ENCODE results near the gene DAPK2.

DAPK2 gene

GRCh38 chr15:63943829-63944680 lies 102.2 kb downstream of the DAPK2 start:
- DNase-seq (ENCODE audit: low read depth in 2 of 2): no peak

DNA sequence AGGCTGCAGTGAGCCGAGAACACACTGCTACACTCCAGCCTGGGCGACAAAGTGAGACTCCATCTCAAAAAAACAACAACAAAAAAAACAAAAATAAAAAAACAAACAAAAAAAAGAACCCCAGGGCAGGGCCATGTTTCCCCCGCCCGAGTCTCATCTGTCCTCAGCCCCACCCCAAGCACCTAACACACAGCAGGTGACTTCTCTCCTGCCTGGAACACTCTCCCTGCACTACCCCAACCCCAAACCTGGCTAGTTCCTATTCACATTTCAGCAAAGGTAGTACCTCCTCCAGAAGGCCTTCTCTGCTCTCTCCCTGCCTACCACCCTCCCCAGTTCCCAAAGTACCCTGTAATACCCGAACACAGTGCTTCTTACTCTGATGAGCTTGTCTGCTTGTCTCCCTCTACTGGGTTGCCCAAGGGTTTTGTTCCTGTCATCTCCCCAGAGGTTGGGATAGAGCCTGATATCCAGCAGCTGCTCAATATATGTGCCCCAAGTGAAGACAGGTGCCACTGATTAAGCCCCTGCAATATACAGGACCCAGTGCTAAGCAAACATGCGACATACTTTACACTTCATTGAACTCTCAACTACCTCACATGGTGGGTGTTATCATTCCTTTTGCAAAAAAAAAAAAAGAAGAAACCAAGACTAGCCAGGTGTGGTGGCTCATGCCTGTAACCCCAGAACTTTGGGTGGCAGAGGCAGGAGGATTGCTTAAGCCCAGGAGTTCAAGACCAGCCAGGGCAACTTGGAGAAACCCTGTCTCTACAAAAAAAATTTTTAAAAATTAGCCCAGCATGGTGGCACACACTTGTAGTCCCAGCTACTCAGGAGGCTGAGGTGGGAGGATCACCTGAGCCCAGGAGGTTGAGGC lies 103.6 kb downstream of the DAPK2 start:
- DNase-seq (ENCODE audit: low read depth in 2 of 2): no peak

- DNase-seq (ENCODE audit: low read depth in 2 of 2): no peak
These were observed 104.4 kb downstream of the DAPK2 start for GRCh38 chr15:63941698-63942465.

DNA sequence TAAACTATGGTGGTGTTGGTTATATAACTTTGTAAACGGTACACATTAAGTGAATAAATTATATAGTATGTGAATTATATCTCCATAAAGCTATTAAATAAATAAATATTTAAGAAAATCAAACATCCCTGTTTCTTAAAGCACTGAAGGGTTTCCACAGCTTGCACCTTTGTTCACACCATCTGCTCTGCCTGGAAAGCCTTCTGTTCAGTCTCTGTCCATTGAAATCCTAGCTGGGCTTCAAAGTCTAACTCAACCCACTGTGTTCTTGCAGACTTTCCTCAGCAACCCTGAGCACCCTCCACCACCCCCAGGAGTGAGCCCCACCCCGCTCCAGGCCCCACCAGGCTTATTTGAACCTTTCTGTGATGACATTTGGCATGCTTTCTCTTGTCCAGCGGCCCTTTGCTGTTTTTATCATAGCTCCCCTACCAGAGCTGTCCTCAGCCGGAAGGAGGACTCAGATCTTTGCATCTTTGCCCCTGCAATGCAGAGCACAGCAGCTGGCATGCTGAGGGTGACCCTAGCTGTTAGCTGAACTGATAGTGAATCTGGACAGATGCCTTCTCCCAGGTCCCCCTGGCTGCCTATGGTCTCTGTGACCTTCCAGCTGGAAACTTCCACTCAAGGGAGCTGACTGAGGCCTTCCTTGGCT lies 105.2 kb downstream of the DAPK2 start:
- DNase-seq (ENCODE audit: low read depth in 2 of 2): no peak

- no peak for DNase-seq (ENCODE audit: low read depth in 2 of 2)
These were observed 106.7 kb downstream of the DAPK2 start for GRCh38 chr15:63939531-63940130.

- DNase-seq (ENCODE audit: low read depth in 2 of 2): no peak
These were observed 107.7 kb downstream of the DAPK2 start for GRCh38 chr15:63938486-63939061.

- no peak for DNase-seq (ENCODE audit: low read depth in 2 of 2)
These were observed 112.8 kb downstream of the DAPK2 start for GRCh38 chr15:63933522-63933921.

GRCh38 chr15:63931556-63931955 lies 114.7 kb downstream of the DAPK2 start:
- no peak for DNase-seq (ENCODE audit: low read depth in 2 of 2)

GRCh38 chr15:63930034-63930433 lies 116.3 kb downstream of the DAPK2 start:
- DNase-seq (ENCODE audit: low read depth in 2 of 2): no peak

GRCh38 chr15:63928185-63928842 lies 118.0 kb downstream of the DAPK2 start:
- no peak for DNase-seq (ENCODE audit: low read depth in 2 of 2)

DNA sequence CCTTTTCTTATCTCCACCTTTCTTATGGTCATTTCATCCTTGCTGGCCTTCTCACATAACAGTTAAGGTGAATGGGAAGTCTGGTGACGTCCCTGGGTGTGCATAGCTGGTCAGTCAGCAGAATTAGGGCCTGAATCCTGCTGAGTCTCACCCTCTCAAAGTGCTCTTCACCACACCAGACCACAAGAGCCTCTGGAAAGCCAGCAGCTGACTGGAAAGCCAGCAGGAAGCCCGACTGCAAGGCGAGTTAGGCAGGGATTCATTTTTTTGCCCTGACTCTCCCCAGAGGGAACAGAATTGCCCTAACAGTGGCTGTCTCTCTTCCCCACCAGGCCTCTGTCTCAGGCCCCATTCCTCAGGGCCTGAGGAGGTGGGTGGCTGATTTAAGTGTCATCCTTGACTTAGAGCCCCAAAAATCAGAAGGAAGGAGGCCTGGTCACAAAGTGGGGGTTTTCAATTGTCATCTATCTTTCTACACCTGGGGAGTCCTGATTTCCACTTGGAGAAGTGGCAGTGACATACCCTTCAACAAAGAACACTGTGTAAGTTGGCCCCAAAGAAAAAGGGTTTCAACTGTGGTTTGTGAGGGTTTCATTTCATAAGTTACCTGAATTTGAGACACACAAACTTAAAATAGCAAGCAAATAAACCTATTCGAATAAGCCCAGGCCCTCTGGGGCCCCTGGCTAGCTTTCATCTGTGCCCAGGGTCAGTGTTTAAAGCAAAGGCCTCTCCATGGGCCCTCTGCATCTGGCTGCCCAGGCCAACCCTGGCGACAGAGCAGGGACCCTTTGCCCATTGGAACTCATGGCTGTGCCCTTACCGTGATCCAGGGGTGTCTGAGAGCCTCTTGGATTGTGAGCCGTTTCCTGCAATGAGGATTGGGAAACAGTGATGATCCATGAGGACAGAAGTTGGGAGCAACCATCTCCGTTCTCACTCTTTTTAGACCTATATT lies 122.0 kb downstream of the DAPK2 start:
- no peak for DNase-seq (ENCODE audit: low read depth in 2 of 2)

GRCh38 chr15:63922916-63923315 lies 123.4 kb downstream of the DAPK2 start:
- DNase-seq (ENCODE audit: low read depth in 2 of 2): no peak

DNA sequence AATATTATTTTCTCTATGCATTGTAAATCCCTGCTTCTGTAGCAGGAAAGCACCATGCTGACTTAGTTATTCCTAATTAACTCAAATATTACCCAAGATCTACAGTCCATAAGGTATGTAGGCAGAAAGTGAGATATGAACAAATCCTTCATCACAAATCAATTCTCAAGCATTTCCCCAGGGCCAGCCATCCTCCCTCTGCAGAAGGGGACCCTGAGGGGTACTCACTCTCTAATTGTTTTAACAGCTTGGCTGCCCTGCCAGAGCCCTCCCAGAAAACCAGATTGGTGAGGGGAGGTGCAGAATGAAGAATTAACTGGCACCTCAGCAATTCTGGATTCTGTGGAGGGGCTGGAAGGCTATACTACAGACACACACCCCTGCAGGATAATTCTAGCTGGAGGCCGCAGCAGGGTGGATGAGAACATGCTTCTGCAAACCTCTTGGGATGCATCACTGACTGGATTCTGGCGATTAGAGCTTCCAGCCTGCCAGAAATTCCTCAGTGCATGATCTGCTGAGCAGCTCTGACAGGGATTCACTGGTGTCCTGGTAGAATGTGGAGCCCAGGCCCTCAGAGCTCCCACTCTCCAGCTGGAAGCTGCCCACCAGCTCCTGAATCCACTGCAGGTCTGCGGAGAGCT lies 123.9 kb downstream of the DAPK2 start:
- no peak for DNase-seq (ENCODE audit: low read depth in 2 of 2)

- DNase-seq (ENCODE audit: low read depth in 2 of 2): no peak
These were observed 125.6 kb downstream of the DAPK2 start for GRCh38 chr15:63920504-63921175.

DNA sequence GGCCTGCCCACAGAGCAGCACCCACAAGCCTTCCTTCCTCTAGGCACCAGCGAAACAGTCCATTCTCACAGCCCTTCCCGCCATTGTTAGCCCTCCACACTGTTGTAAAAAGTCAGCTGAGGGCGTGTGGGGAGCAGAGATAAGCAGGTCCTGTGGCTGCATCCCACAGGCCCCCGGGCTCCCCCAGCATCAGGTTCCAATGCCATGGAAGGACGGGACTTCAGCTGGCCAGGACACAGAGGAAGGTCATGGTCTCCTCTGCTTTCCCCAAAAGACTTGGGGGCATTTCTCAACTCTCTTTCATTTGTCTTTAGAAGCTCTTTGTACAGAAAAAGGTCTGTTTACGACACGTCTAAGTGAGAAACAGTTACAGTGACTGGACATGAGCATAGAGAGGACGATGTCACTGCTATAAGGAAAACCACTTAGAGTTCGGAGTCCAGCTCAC lies 127.4 kb downstream of the DAPK2 start:
- no peak for DNase-seq (ENCODE audit: low read depth in 2 of 2)

DNA sequence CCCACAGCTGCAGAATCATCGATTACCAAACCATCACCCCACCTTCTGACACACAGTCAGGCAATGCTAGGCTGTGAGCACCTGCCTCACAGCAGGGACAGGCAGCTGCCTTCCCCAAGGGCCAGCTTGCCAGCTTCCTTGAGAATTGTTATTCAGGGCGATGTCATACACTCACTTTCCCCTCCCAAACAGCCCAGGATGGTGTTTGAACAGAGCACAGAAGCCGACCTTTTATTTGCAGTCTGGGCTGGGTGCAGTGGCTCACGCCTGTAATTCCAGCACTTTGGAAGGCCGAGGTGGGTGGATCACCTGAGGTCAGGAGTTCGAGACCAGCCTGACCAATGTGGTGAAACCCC lies 128.0 kb downstream of the DAPK2 start:
- DNase-seq (ENCODE audit: low read depth in 2 of 2): no peak

DNA sequence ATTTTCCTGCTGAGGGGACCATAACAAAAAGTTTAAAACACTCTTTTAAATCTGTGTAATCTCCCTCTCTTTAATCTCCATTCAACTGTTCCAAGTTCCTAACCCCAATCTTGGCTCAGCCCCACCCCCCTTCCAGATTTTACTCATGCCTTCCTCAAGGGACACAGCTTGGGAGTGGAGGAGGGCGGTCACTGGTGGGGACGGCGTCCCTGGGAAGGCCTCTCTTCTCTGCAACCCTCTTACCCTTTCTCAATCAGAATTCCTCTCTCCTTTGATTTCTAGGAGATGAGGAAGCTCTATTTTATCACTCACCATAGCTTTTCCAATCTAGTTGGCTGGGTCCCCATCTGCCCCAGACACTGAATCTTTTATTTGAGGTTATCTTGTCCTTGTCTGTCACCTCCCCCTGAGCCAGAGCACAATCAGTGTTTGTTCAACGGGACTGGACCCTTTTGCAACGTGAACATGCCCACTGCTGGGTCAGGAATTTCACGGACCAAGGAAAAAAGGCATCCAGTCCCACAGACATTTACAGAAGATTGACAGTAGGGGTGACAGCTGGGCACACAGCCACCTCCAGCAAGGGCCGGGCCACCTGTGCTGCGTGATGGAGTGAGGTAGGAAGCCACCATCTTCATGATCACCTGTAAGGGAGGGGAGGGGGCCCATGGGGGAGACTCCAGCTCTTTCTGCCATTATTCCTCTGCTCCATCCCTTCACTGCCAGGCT lies 128.5 kb downstream of the DAPK2 start:
- DNase-seq (ENCODE audit: low read depth in 2 of 2): no peak
